NCI-H2107 treated with DMSO at 0.1 percent for 48 hours (cell line): ENCODE results near the gene TMEM208.

ENCODE experiments used
- DNase-seq: peaks from one replicate; lab custom pipeline; 2025; ENCODE audit not compliant: unreplicated experiment; lab: John Stamatoyannopoulos, UW

The TMEM208 gene

GRCh38 chr16:67248401-67249177, 21.7 kb downstream of the TMEM208 start, which contains the start of gene SLC9A5:
SLC9A5 (plus strand) TSS chr16:67248979; CDS start chr16:67249015, 36 bp downstream.
- DNase-seq = no peak

GRCh38 chr16:67249178-67250044, 22.5 kb downstream of the TMEM208 start:
- no peak for DNase-seq

GRCh38 chr16:67250045-67250327, 23.1 kb downstream of the TMEM208 start:
- DNase-seq = no peak

- DNase-seq = no peak
These were observed 25.9 kb downstream of the TMEM208 start for GRCh38 chr16:67252609-67253497.

GRCh38 chr16:67254801-67255552, 28.0 kb downstream of the TMEM208 start:
- DNase-seq = no peak

GRCh38 chr16:67255553-67256221, 28.8 kb downstream of the TMEM208 start:
- no peak for DNase-seq

- DNase-seq = no peak
These were observed 29.8 kb downstream of the TMEM208 start for GRCh38 chr16:67256701-67257230.

- DNase-seq = no peak
These were observed 30.7 kb downstream of the TMEM208 start for GRCh38 chr16:67257486-67258160.

GRCh38 chr16:67258161-67258835, 31.4 kb downstream of the TMEM208 start:
- DNase-seq = no peak

GRCh38 chr16:67259705-67260104, 32.8 kb downstream of the TMEM208 start:
- DNase-seq = no peak

GRCh38 chr16:67260426-67261063, 33.6 kb downstream of the TMEM208 start:
- peak; percentile 71 for DNase-seq

GRCh38 chr16:67263201-67263600, 36.3 kb downstream of the TMEM208 start:
- DNase-seq = no peak

GRCh38 chr16:67264277-67264676, 37.3 kb downstream of the TMEM208 start:
- DNase-seq = no peak

- no peak for DNase-seq
These were observed 37.9 kb downstream of the TMEM208 start for GRCh38 chr16:67264866-67265265.

GRCh38 chr16:67265834-67266233, 38.9 kb downstream of the TMEM208 start:
- no peak for DNase-seq

GRCh38 chr16:67268136-67268579, 41.2 kb downstream of the TMEM208 start:
- no peak for DNase-seq

GRCh38 chr16:67269766-67270165, 42.8 kb downstream of the TMEM208 start:
- no peak for DNase-seq

- DNase-seq = no peak
These were observed 44.0 kb downstream of the TMEM208 start for GRCh38 chr16:67270931-67271338.
